H9 (cell line): ENCODE measurements around the gene OXCT2. TPM values are rescaled to one million over a fixed set of nuclear protein-coding genes. Genes with fewer than 3 reads are reported as not detected.

ENCODE experiments used
- DNase-seq: peaks from one replicate; pipeline ENCODE4 v3.0.0-alpha.2; 2017
- H2AFZ ChIP-seq: one replicate; pipeline ENCODE4 v1.6.1; 2013; ENCODE audit warnings: mild to moderate bottlenecking, low read length, control low read depth, moderate library complexity
- H2AK5ac ChIP-seq: 2 replicates; pipeline ENCODE4 v1.6.1; 2013; ENCODE audit warnings: low read length, control low read depth, mixed read lengths; ENCODE audit not compliant: insufficient read length
- H2BK120ac ChIP-seq: one replicate; pipeline ENCODE4 v1.6.1; 2013; ENCODE audit warnings: low read depth, mild to moderate bottlenecking, low read length, control low read depth, inconsistent platforms; ENCODE audit not compliant: poor library complexity, severe bottlenecking
- H2BK12ac ChIP-seq: 2 replicates; pipeline ENCODE4 v1.6.1; 2013; ENCODE audit warnings: low read length, control low read depth, mixed read lengths, low read depth; ENCODE audit not compliant: insufficient read length
- H2BK15ac ChIP-seq: 2 replicates; pipeline ENCODE4 v1.6.1; 2013; ENCODE audit warnings: low read depth, low read length, control low read depth
- H2BK20ac ChIP-seq: one replicate; pipeline ENCODE4 v1.6.1; 2013; ENCODE audit warnings: low read depth, mild to moderate bottlenecking, low read length, control low read depth, inconsistent platforms; ENCODE audit not compliant: poor library complexity, severe bottlenecking
- H2BK5ac ChIP-seq: 2 replicates; pipeline ENCODE4 v1.6.1; 2013; ENCODE audit warnings: low read length, control low read depth, mixed read lengths; ENCODE audit not compliant: insufficient read length
- H3K14ac ChIP-seq: 2 replicates; pipeline ENCODE4 v1.6.1; 2013; ENCODE audit warnings: low read length, control low read depth; ENCODE audit not compliant: insufficient read depth
- H3K18ac ChIP-seq: 2 replicates; pipeline ENCODE4 v1.6.1; 2013; ENCODE audit warnings: low read depth, mild to moderate bottlenecking, mixed read lengths, low read length, control low read depth; ENCODE audit not compliant: insufficient read length
- H3K23ac ChIP-seq: 2 replicates; pipeline ENCODE4 v1.6.1; 2013; ENCODE audit warnings: low read length, control low read depth, mixed read lengths, low read depth; ENCODE audit not compliant: insufficient read length
- H3K23me2 ChIP-seq: 2 replicates; pipeline ENCODE4 v1.6.1; 2013; ENCODE audit warnings: low read depth, mild to moderate bottlenecking, mixed read lengths, low read length, control low read depth; ENCODE audit not compliant: insufficient read length, poor library complexity, severe bottlenecking
- H3K27ac ChIP-seq: 2 replicates; pipeline ENCODE4 v1.5.1; 2013; ENCODE audit warnings: low read length, control low read depth, mixed read lengths, low read depth; ENCODE audit not compliant: insufficient read length
- H3K27me3 ChIP-seq: 2 replicates; pipeline ENCODE4 v1.6.1; 2013; ENCODE audit warnings: low read length, control low read depth, inconsistent platforms; ENCODE audit not compliant: insufficient read depth
- H3K4ac ChIP-seq: 2 replicates; pipeline ENCODE4 v1.6.1; 2013; ENCODE audit warnings: low read depth, mild to moderate bottlenecking, control low read depth, inconsistent platforms, low read length, moderate library complexity
- H3K4me1 ChIP-seq: 2 replicates; pipeline ENCODE4 v1.6.1; 2013; ENCODE audit warnings: low read length, control low read depth, inconsistent platforms; ENCODE audit not compliant: insufficient read depth
- H3K4me2 ChIP-seq: 2 replicates; pipeline ENCODE4 v1.6.1; 2013; ENCODE audit warnings: low read length, control low read depth, mixed read lengths; ENCODE audit not compliant: insufficient read length, insufficient read depth
- H3K56ac ChIP-seq: 2 replicates; pipeline ENCODE4 v1.6.1; 2013; ENCODE audit warnings: low read depth, mild to moderate bottlenecking, mixed read lengths, low read length, control low read depth; ENCODE audit not compliant: insufficient read length
- H3K79me1 ChIP-seq: 2 replicates; pipeline ENCODE4 v1.6.1; 2013; ENCODE audit warnings: low read depth, mild to moderate bottlenecking, moderate library complexity, low read length, control low read depth, inconsistent platforms; ENCODE audit not compliant: insufficient read depth, poor library complexity, severe bottlenecking
- H3K79me2 ChIP-seq: 2 replicates; pipeline ENCODE4 v1.6.1; 2013; ENCODE audit warnings: low read length, control low read depth, inconsistent platforms; ENCODE audit not compliant: insufficient read depth
- H3K9ac ChIP-seq: 2 replicates; pipeline ENCODE4 v1.6.1; 2013; ENCODE audit warnings: low read length, control low read depth, mixed read lengths; ENCODE audit not compliant: insufficient read length; ENCODE audit errors: extremely low read depth
- H3K9me3 ChIP-seq: one replicate; pipeline ENCODE4 v1.6.1; 2013; ENCODE audit warnings: low read depth, low read length, inconsistent platforms; ENCODE audit not compliant: control insufficient read depth
- H3T11ph ChIP-seq: one replicate; pipeline ENCODE4 v1.6.1; 2013; ENCODE audit warnings: mild to moderate bottlenecking, low read length, control low read depth, inconsistent platforms
- H4K20me1 ChIP-seq: one replicate; pipeline ENCODE4 v1.6.1; 2013; ENCODE audit not compliant: control insufficient read depth, insufficient read length, insufficient read depth
- H4K5ac ChIP-seq: 2 replicates; pipeline ENCODE4 v1.6.1; 2013; ENCODE audit warnings: low read depth, mild to moderate bottlenecking, mixed read lengths, low read length, control low read depth; ENCODE audit not compliant: insufficient read length
- H4K8ac ChIP-seq: replicated peaks from 2 replicates; pipeline ENCODE4 v1.6.1; 2013; ENCODE audit warnings: low read length, control low read depth, mixed read lengths, low read depth; ENCODE audit not compliant: insufficient read length
- H4K91ac ChIP-seq: 2 replicates; pipeline ENCODE4 v1.6.1; 2013; ENCODE audit warnings: low read depth, mild to moderate bottlenecking, moderate library complexity, mixed read lengths, low read length, control low read depth; ENCODE audit not compliant: insufficient read length
- H3K27ac Mint-ChIP-seq, 3 experiments: 2 replicates in 2 of 3; 3 replicates in 1 of 3; pipeline ENCODE4 v1.8.0; 2020 to 2021; ENCODE audit warnings: mixed read lengths in 3 of 3, mild to moderate bottlenecking in 1 of 3, moderate library complexity in 1 of 3
- H3K27me3 Mint-ChIP-seq: 2 replicates; pipeline ENCODE4 v1.8.0; 2021; ENCODE audit warnings: low read depth, mild to moderate bottlenecking, moderate library complexity, mixed read lengths
- H3K36me3 Mint-ChIP-seq, 3 experiments: 2 replicates in 2 of 3; 3 replicates in 1 of 3; pipeline ENCODE4 v1.8.0; 2020 to 2021; ENCODE audit warnings: low read depth in 3 of 3, mixed read lengths in 3 of 3; ENCODE audit not compliant: insufficient read depth in 1 of 3
- H3K4me1 Mint-ChIP-seq, 2 experiments: 2 replicates each; pipeline ENCODE4 v1.8.0; 2020; ENCODE audit warnings: mixed read lengths in 2 of 2
- H3K4me3 Mint-ChIP-seq, 2 experiments: 2 replicates in 1 of 2; 3 replicates in 1 of 2; pipeline ENCODE4 v1.8.0; 2020 to 2021; ENCODE audit warnings: mild to moderate bottlenecking in 2 of 2, mixed read lengths in 2 of 2, moderate library complexity in 1 of 2
- H3K9me3 Mint-ChIP-seq, 2 experiments: 2 replicates in 1 of 2; 3 replicates in 1 of 2; pipeline ENCODE4 v1.8.0; 2020; ENCODE audit warnings: mild to moderate bottlenecking in 2 of 2, mixed read lengths in 2 of 2, moderate library complexity in 1 of 2
- WGBS: extraction: QIAGEN DNeasy Blood & Tissue Kit; methylation state at CpG from one replicate; pipeline ENCODE4 v1.1.7; 2013; ENCODE audit warnings: missing lambda C conversion rate, low lambda C conversion rate, mixed read lengths; ENCODE audit not compliant: insufficient read length; ENCODE audit errors: extremely low coverage; 5-methylcytosine and 5-hydroxymethylcytosine counted together
- total RNA-seq: library from RNA; stranded (reverse); gene quantifications from 2 replicates; pipeline ENCODE4 v1.2.1, GENCODE V29; 2021
- TF ChIP-seq, protein P1 (sequence below): fragments of 200-600 bp; sonication (generic); conservative IDR thresholded peaks from 3 replicates; pipeline ENCODE4 v1.8.0; 2021; ENCODE audit warnings: antibody characterized with exemption, mild to moderate bottlenecking

Gene OXCT2
- total RNA-seq, 1 experiment from 2014 or later: 3.7 TPM

DNA sequence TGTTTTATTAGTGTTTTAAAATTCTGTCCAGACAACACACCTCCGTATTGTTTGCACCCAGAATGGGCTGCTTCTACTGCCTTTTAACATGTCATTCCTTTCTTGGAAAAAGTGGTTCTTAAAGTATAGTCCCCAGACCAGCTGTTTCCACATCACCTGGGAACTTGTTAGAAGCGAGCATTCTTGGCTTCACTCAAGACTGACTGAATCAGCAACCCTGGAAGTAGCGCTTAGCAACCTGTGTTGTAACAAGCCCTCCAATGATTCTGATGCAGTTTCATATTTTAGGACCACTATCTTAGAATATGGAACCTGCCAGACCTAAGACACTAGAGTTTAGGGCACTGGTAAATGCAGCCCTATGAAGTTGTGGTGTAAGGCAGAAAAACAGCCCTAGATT, 38.4 kb downstream of the OXCT2 start:
- H2BK120ac ChIP-seq: no peak overlapping the region
- peaks cover 100% of the 10 kb centered on the region for H3K27me3 Mint-ChIP-seq
- H3K4me2 ChIP-seq: no peak overlapping the region
- H3K9me3 ChIP-seq: no peaks in the 10 kb centered on the region
- no peak overlapping the region for H2BK12ac ChIP-seq
- H3K36me3 Mint-ChIP-seq: no peaks in the 10 kb centered on the region
- H3K4me1 Mint-ChIP-seq: peaks cover 2% of the 10 kb centered on the region in 2 experiments; a peak in 2 of 4 replicates
- H4K20me1 ChIP-seq: no peaks in the 10 kb centered on the region
- TF ChIP-seq, protein P1, sequence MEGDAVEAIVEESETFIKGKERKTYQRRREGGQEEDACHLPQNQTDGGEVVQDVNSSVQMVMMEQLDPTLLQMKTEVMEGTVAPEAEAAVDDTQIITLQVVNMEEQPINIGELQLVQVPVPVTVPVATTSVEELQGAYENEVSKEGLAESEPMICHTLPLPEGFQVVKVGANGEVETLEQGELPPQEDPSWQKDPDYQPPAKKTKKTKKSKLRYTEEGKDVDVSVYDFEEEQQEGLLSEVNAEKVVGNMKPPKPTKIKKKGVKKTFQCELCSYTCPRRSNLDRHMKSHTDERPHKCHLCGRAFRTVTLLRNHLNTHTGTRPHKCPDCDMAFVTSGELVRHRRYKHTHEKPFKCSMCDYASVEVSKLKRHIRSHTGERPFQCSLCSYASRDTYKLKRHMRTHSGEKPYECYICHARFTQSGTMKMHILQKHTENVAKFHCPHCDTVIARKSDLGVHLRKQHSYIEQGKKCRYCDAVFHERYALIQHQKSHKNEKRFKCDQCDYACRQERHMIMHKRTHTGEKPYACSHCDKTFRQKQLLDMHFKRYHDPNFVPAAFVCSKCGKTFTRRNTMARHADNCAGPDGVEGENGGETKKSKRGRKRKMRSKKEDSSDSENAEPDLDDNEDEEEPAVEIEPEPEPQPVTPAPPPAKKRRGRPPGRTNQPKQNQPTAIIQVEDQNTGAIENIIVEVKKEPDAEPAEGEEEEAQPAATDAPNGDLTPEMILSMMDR: no peak
- H4K8ac ChIP-seq: no peak overlapping the region
- H3K79me1 ChIP-seq: no peaks in the 10 kb centered on the region
- H2AK5ac ChIP-seq: no peak overlapping the region
- H2BK5ac ChIP-seq: no peak overlapping the region
- no peak overlapping the region for H3K23ac ChIP-seq
- no peak overlapping the region for H2AFZ ChIP-seq
- H3K27me3 ChIP-seq: peaks cover 32% of the 10 kb centered on the region; the same call in 1 of the 2 replicates
- no peaks in the 10 kb centered on the region for H3K23me2 ChIP-seq
- H3K27ac Mint-ChIP-seq: no peak overlapping the region
- no peak overlapping the region for H2BK15ac ChIP-seq
- no peaks in the 10 kb centered on the region for H3K79me2 ChIP-seq
- H3T11ph ChIP-seq: no peak overlapping the region
- DNase-seq: no peak
- H3K9ac ChIP-seq: no peak overlapping the region
- no peak overlapping the region for H4K91ac ChIP-seq
- H3K14ac ChIP-seq: no peak overlapping the region
- WGBS: no CpG with 5 or more reads among the region's 3 CpGs
- no peak overlapping the region for H3K4me3 Mint-ChIP-seq
- H3K9me3 Mint-ChIP-seq: no peaks in the 10 kb centered on the region; a peak in 1 of 5 replicates
- no peak overlapping the region for H3K56ac ChIP-seq
- no peak overlapping the region for H2BK20ac ChIP-seq
- H4K5ac ChIP-seq: no peak overlapping the region
- no peak overlapping the region for H3K18ac ChIP-seq
- H3K27ac ChIP-seq: no peak overlapping the region
- no peaks in the 10 kb centered on the region for H3K4me1 ChIP-seq
- no peak overlapping the region for H3K4ac ChIP-seq
